GDM1 (cell line): ENCODE measurements around the gene TAF6L.
"Not testable (repeated sequence)": the region's sequence is repeated elsewhere in the genome, so short reads cannot be mapped to it uniquely, and the experiment has no call there.

Experiments used
- DNase-seq: peaks from one replicate; lab custom pipeline; 2025; lab: John Stamatoyannopoulos, UW

Gene TAF6L

GRCh38 chr11:62771144-62772021 lies at the start of gene TAF6L:
TSS of gene TAF6L (plus strand) at chr11:62771396. CDS start at chr11:62775784, 4,388 bp downstream.
- DNase-seq = peak; percentile 90

DNA sequence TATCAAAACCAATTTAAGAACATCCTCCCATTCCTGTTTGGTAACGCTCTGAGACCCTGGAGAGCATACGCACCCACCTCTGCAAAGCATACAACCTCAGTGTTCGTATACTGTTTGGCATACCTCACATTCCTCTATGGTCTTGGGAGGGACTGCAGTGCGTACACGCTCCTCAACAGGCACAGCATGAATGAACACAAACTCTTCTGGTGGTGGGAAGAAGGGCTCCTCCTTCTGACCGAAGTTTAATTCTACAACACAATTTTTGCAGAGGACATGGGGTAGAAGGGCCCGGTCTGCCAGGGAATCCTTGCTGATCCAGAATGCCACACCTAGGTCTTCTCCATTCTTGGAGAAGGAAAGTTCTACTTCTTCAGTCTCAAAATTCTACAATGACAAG lies 49.2 kb upstream of the TAF6L start:
- DNase-seq = peak; percentile 3

DNA sequence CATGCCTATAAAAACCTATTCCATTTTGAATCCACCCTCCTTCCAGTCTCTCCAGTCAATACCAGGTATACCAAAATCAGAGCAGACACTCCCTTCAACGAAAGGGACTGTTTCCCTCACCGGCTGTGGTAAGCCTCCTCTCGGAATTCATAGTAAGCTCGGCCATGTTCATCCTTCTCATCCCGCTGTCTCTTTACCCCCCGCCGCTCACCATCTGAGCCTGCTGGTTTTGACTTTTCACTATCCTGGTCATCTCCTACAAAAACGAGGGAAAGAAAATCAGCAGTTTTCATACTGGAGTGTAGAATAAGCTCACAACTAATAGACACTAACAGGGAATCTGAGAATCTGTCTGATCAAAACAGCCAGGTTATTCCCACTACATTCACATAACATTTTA lies 47.0 kb upstream of the TAF6L start:
- no peak for DNase-seq

DNA sequence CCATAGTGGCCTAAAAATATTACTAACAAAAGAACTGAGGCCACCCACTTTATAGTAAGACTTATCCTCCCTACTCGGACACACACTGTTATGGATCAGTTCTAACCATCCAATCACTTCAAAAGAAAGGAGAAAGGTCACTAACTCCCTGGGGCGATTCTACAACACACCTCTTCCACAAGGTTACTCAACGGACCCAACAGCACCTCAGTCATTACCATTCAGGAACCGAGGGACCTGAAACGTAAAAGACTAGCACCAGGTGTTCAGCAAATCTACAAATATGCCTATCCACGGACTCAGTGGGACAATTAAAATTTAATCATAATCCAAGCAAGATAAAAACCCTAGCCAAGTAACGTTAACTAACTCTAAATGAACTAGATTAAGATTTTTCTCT lies 45.5 kb upstream of the TAF6L start:
- no peak for DNase-seq

GRCh38 chr11:62726156-62726914 lies 44.9 kb upstream of the TAF6L start:
- no peak for DNase-seq

GRCh38 chr11:62726915-62727164 lies 44.4 kb upstream of the TAF6L start:
- DNase-seq = no peak

GRCh38 chr11:62727165-62727871 lies 43.9 kb upstream of the TAF6L start, which contains the start of gene HNRNPUL2:
TSS of gene HNRNPUL2 (minus strand) at chr11:62727457. CDS start at chr11:62727156, 301 bp downstream.
- DNase-seq = peak; percentile 100

DNA sequence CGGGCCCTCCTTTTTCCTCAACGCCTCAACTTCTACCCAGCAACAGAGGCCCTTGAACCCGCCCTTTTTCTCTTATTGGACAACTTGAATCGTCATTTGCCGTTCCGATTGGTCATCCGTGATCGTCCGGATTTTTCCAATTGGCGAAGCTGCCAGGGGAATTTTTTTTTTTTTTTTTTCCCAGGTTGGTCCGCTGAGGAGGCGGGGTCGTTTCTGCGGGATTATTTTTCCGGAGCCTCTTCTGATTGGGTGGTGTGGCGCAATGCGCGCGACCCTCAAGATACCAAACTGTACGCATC lies 43.4 kb upstream of the TAF6L start:
- DNase-seq = peak; percentile 91

GRCh38 chr11:62728171-62728988 lies 42.8 kb upstream of the TAF6L start, which contains the start of gene TTC9C:
TSS of gene TTC9C (plus strand) at chr11:62728486. CDS start at chr11:62728849, 363 bp downstream.
- peak; percentile 82 for DNase-seq

- not testable (repeated sequence) for DNase-seq
Measured at GRCh38 chr11:62730076-62730475, 41.1 kb upstream of the TAF6L start.

GRCh38 chr11:62732830-62733229 lies 38.4 kb upstream of the TAF6L start:
- DNase-seq = no peak

DNA sequence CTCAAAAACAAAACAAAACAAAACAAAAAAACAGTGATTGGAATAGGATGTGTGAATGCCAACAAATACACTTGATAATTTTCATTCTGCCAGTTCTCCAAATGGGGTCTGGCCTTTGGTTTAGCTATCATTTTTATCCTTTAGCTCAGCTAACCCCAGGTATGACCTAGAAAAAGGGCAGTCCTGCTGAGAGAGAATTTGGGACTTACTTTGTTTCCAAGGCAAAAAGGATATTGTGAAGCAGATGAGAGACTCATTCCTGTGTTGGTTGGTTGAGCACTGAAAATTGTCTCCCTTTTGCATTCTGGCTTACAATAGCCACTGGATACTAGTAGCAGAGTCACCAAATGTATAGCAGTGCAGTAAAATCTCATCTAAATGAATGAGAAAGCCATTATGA lies 34.0 kb upstream of the TAF6L start:
- DNase-seq = no peak

- DNase-seq = no peak
Measured at GRCh38 chr11:62747475-62748160, 23.6 kb upstream of the TAF6L start.

- not testable (repeated sequence) for DNase-seq
Measured at GRCh38 chr11:62749931-62750330, 21.3 kb upstream of the TAF6L start.

- no peak for DNase-seq
Measured at GRCh38 chr11:62752177-62752785, 18.9 kb upstream of the TAF6L start.

- no peak for DNase-seq
Measured at GRCh38 chr11:62752994-62753735, 18.0 kb upstream of the TAF6L start.

GRCh38 chr11:62753736-62754603 lies 17.2 kb upstream of the TAF6L start, which contains the start of gene ZBTB3:
TSS of gene ZBTB3 (minus strand) at chr11:62754160. CDS start at chr11:62753664, 496 bp downstream.
- DNase-seq = peak; percentile 99

- DNase-seq = no peak
Measured at GRCh38 chr11:62755086-62755615, 16.0 kb upstream of the TAF6L start.
